HG03066 (cell line): ENCODE results near the gene HOXB7.

ENCODE experiments used
- ATAC-seq: cut with Tn5 transposase; IDR thresholded peaks from one replicate; pipeline ENCODE4 v1.9.1; 2021; ENCODE audit warnings: low read depth; ENCODE audit not compliant: unreplicated experiment

The HOXB7 gene

GRCh38 chr17:48624544-48625494 is 14.0 kb upstream of the HOXB7 start:
- no peak for ATAC-seq

- no peak for ATAC-seq
Measured at GRCh38 chr17:48624118-48624517, 13.3 kb upstream of the HOXB7 start.

- no peak for ATAC-seq
Measured at GRCh38 chr17:48623583-48623982, 12.8 kb upstream of the HOXB7 start.

GRCh38 chr17:48622857-48623256 is 12.0 kb upstream of the HOXB7 start:
- no peak for ATAC-seq

GRCh38 chr17:48621410-48622392 is 10.9 kb upstream of the HOXB7 start:
- ATAC-seq: no peak

GRCh38 chr17:48620461-48621139 is 9.8 kb upstream of the HOXB7 start:
- ATAC-seq: no peak

GRCh38 chr17:48619826-48620449 is 9.1 kb upstream of the HOXB7 start:
- ATAC-seq: no peak

- ATAC-seq: no peak
Measured at GRCh38 chr17:48618256-48618896, 7.6 kb upstream of the HOXB7 start.

- ATAC-seq: no peak
Measured at GRCh38 chr17:48617471-48618255, 6.8 kb upstream of the HOXB7 start.

- ATAC-seq: no peak
Measured at GRCh38 chr17:48616717-48617470, 6.1 kb upstream of the HOXB7 start.

GRCh38 chr17:48615963-48616716 is 5.3 kb upstream of the HOXB7 start:
- no peak for ATAC-seq

GRCh38 chr17:48615047-48615962 is 4.5 kb upstream of the HOXB7 start, which contains the start of gene HOXB8:
Gene HOXB8, minus strand, starts transcription at chr17:48615292. Its CDS starts 588 bp downstream, at chr17:48614704.
- ATAC-seq: no peak

GRCh38 chr17:48613862-48614694 is 3.3 kb upstream of the HOXB7 start:
- ATAC-seq: no peak

- ATAC-seq: no peak
Measured at GRCh38 chr17:48612854-48613691, 2.3 kb upstream of the HOXB7 start.

- no peak for ATAC-seq
Measured at GRCh38 chr17:48612456-48612853, 1.6 kb upstream of the HOXB7 start.
